Liver (tissue), 3 donors: ENCODE results near the gene STRADA.
A peak's percentile ranks its signal among the peaks of the same experiment; 100 is the strongest.

Experiments
- EGR1 ChIP-seq, 2 donors: IDR thresholded peaks; 2 replicates each; pipeline ENCODE4 v1.6.1; 2016 to 2018; ENCODE audit warnings: antibody characterized with exemption in 2 of 2, low read depth in 2 of 2
- GABPA ChIP-seq, 2 donors: IDR thresholded peaks in 1 of 2; conservative IDR thresholded peaks in 1 of 2; 2 replicates each; pipeline ENCODE4 v1.6.1; 2016; ENCODE audit warnings: antibody characterized with exemption in 2 of 2, mild to moderate bottlenecking in 1 of 2, moderate library complexity in 1 of 2
- JUND ChIP-seq, 2 donors: IDR thresholded peaks; 2 replicates each; pipeline ENCODE4 v1.6.1; 2016; ENCODE audit warnings: antibody characterized with exemption in 2 of 2
- MAX ChIP-seq: IDR thresholded peaks from 2 replicates; pipeline ENCODE4 v1.6.1; 2016; ENCODE audit warnings: antibody characterized with exemption
- RAD21 ChIP-seq, 2 donors: IDR thresholded peaks; 2 replicates each; pipeline ENCODE4 v1.6.1; 2016; ENCODE audit warnings: antibody characterized with exemption in 2 of 2, mild to moderate bottlenecking in 2 of 2
- SP1 ChIP-seq: IDR thresholded peaks from 2 replicates; pipeline ENCODE4 v1.6.1; 2018; ENCODE audit warnings: antibody characterized with exemption, mild to moderate bottlenecking
- TAF1 ChIP-seq: conservative IDR thresholded peaks from 2 replicates; pipeline ENCODE4 v1.6.1; 2016; ENCODE audit warnings: antibody characterized with exemption, mild to moderate bottlenecking
- YY1 ChIP-seq: IDR thresholded peaks from 2 replicates; pipeline ENCODE4 v1.6.1; 2016; ENCODE audit warnings: antibody characterized with exemption, mild to moderate bottlenecking
- TF ChIP-seq, protein P1 (sequence below): IDR thresholded peaks from 2 replicates; pipeline ENCODE4 v1.6.1; 2016; ENCODE audit warnings: antibody characterized with exemption, mild to moderate bottlenecking
- TF ChIP-seq, protein P2 (sequence below): fragments of 150-350 bp; IDR thresholded peaks from 2 replicates; pipeline ENCODE4 v1.5.1; 2017; ENCODE audit warnings: improper control_type of control experiment, low read depth, low read length; ENCODE audit not compliant: missing input control
- TF ChIP-seq, protein P3 (sequence below): IDR thresholded peaks from 2 replicates; pipeline ENCODE4 v1.6.1; 2016; ENCODE audit warnings: antibody characterized with exemption
- donor health status: healthy.
- donor health status: healthy.

DNA sequence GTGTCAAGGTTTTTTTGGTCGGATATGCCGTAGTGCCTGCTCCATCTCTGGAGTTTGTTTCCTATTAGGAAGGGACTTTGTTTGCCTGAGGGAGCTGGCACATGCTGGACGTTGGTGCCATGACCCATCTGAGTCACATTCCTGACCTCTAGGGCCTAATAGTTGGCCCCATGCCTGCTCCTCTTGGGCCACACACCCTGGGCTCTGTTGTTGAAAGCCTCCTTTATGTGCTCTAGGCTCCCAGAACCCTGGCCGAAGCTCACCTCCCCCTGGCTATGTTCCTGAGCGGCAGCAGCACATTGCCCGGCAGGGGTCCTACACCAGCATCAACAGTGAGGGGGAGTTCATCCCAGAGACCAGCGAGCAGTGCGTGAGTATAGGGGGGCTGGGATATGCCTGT lies 60.1 kb downstream of the STRADA start:
- TF ChIP-seq TAF1, result no peak
- TF ChIP-seq, protein P1, sequence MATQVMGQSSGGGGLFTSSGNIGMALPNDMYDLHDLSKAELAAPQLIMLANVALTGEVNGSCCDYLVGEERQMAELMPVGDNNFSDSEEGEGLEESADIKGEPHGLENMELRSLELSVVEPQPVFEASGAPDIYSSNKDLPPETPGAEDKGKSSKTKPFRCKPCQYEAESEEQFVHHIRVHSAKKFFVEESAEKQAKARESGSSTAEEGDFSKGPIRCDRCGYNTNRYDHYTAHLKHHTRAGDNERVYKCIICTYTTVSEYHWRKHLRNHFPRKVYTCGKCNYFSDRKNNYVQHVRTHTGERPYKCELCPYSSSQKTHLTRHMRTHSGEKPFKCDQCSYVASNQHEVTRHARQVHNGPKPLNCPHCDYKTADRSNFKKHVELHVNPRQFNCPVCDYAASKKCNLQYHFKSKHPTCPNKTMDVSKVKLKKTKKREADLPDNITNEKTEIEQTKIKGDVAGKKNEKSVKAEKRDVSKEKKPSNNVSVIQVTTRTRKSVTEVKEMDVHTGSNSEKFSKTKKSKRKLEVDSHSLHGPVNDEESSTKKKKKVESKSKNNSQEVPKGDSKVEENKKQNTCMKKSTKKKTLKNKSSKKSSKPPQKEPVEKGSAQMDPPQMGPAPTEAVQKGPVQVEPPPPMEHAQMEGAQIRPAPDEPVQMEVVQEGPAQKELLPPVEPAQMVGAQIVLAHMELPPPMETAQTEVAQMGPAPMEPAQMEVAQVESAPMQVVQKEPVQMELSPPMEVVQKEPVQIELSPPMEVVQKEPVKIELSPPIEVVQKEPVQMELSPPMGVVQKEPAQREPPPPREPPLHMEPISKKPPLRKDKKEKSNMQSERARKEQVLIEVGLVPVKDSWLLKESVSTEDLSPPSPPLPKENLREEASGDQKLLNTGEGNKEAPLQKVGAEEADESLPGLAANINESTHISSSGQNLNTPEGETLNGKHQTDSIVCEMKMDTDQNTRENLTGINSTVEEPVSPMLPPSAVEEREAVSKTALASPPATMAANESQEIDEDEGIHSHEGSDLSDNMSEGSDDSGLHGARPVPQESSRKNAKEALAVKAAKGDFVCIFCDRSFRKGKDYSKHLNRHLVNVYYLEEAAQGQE, result no peak
- TF ChIP-seq, protein P2, sequence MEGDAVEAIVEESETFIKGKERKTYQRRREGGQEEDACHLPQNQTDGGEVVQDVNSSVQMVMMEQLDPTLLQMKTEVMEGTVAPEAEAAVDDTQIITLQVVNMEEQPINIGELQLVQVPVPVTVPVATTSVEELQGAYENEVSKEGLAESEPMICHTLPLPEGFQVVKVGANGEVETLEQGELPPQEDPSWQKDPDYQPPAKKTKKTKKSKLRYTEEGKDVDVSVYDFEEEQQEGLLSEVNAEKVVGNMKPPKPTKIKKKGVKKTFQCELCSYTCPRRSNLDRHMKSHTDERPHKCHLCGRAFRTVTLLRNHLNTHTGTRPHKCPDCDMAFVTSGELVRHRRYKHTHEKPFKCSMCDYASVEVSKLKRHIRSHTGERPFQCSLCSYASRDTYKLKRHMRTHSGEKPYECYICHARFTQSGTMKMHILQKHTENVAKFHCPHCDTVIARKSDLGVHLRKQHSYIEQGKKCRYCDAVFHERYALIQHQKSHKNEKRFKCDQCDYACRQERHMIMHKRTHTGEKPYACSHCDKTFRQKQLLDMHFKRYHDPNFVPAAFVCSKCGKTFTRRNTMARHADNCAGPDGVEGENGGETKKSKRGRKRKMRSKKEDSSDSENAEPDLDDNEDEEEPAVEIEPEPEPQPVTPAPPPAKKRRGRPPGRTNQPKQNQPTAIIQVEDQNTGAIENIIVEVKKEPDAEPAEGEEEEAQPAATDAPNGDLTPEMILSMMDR, result no peak
- TF ChIP-seq JUND (IDR thresholded peaks at IDR 0.05), result peak; percentile 65 to 71
- TF ChIP-seq SP1, result peak; percentile 58
- peak; percentile 90 for TF ChIP-seq MAX
- TF ChIP-seq YY1, result peak; percentile 44
- peak in 1 of 2 donors; percentile 32 for TF ChIP-seq EGR1 (IDR thresholded peaks at IDR 0.05; ENCODE audit: low read depth in 2 of 2)
- TF ChIP-seq GABPA (IDR thresholded peaks at IDR 0.05 in 1 of 2, conservative IDR thresholded peaks at IDR 0.05 in 1 of 2), result peak in 1 of 2 donors; percentile 40
- TF ChIP-seq RAD21 (IDR thresholded peaks at IDR 0.05), result no peak
- TF ChIP-seq, protein P3, sequence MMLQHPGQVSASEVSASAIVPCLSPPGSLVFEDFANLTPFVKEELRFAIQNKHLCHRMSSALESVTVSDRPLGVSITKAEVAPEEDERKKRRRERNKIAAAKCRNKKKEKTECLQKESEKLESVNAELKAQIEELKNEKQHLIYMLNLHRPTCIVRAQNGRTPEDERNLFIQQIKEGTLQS, result no peak
